ENCODE measurements around the gene ZNF215. TPM values are rescaled to one million over a fixed set of nuclear protein-coding genes. Genes with fewer than 3 reads are reported as not detected.
"Not testable (repeated sequence)": the region's sequence is repeated elsewhere in the genome, so short reads cannot be mapped to it uniquely, and the experiment has no call there.

ZNF215 gene
- 0.86 and 1.6 TPM in 2 replicates for total RNA-seq
- polyA plus RNA-seq, result 1.0 and 1.6 TPM in 2 replicates

DNA sequence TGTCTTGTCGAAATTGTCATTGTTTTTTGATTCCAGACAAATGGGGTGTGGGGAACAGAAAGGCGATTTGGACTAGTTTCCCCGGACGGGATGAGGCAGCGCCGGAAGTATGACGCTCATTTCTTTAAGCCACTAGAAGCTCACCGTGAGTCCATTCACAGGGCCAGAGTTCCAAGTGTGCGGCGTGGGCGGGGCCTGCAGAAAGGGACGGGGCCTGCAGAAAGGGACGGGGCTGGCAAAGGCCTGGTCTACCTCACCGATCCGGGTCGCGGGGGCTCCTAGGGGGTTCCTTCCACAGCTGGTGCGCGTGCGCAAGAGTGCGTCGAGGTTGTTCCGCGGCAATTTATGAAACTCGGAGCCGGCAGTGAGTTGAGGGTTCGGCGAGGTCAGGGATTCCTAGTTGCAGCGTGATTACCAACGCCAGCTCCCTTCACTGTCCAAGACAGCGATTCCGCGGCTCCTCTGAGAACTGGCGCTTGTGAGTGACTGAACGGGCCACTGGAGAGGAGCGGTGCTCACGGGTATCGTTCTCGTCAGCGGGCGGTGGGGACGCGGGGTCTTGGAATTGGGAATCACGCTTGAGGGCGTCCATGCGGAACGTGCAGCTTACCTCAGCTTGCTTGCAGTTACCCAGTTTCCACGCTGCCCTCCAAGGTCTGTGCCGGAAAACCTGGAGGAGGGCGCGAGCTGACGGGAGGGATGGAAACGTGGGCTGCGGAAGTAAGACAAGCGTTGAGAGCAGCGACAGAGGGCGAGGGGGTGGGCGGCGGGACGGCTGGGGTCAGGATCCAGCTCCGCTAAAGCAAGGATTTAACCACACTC lies at the start of gene ZNF215:
Gene ZNF215, plus strand, starts transcription at position 219 of the 822 bp plus-strand sequence. CDS start 5,847 bp downstream, outside the sequence.
- H3K27me3 ChIP-seq, result no peaks in the 10 kb centered on the region
- no peaks in the 10 kb centered on the region for H3K36me3 ChIP-seq
- H3K27ac ChIP-seq, result no peak within 1 kb of the TSS
- no peaks in the 10 kb centered on the region for H3K9me3 ChIP-seq (ENCODE audit: low read depth)
- peak; percentile 78 to 92 for DNase-seq (ENCODE audit: low read depth in 1 of 2, low spot score in 1 of 2)
- no peak for TF ChIP-seq CTCF (IDR thresholded peaks at IDR 0.05; ENCODE audit: low read depth, low read length)
- peak within 1 kb of the TSS; percentile 44 for H3K4me3 ChIP-seq
- peaks cover 8% of the 10 kb centered on the region for H3K4me1 ChIP-seq (ENCODE audit: low read depth)

GRCh38 chr11:6876914-6877313 lies 49.3 kb upstream of the ZNF215 start:
- H3K36me3 ChIP-seq, result no peaks in the 10 kb centered on the region
- no peak overlapping the region for H3K4me3 ChIP-seq
- no peak for TF ChIP-seq CTCF (IDR thresholded peaks at IDR 0.05; ENCODE audit: low read depth, low read length)

GRCh38 chr11:6882751-6883150 lies 43.5 kb upstream of the ZNF215 start:
- Histone ChIP-seq H3K9me3 (ENCODE audit: low read depth) (no peaks in the 10 kb centered on the region), H3K36me3 (no peaks in the 10 kb centered on the region), H3K27me3 (no peaks in the 10 kb centered on the region), H3K4me3 (no peak overlapping the region), H3K27ac (no peak overlapping the region), H3K4me1 (ENCODE audit: low read depth) (no peaks in the 10 kb centered on the region)
- no peak for DNase-seq (ENCODE audit: low read depth in 1 of 2, low spot score in 1 of 2)
- no peak for TF ChIP-seq CTCF (IDR thresholded peaks at IDR 0.05; ENCODE audit: low read depth, low read length)

More at GRCh38 chr11:6876914-6877313, 49.3 kb upstream of the ZNF215 start:
- Histone ChIP-seq H3K27ac (no peak overlapping the region), H3K4me1 (ENCODE audit: low read depth) (no peaks in the 10 kb centered on the region), H3K9me3 (ENCODE audit: low read depth) (no peaks in the 10 kb centered on the region), H3K27me3 (no peaks in the 10 kb centered on the region)
- no peak for DNase-seq (ENCODE audit: low read depth in 1 of 2, low spot score in 1 of 2)

DNA sequence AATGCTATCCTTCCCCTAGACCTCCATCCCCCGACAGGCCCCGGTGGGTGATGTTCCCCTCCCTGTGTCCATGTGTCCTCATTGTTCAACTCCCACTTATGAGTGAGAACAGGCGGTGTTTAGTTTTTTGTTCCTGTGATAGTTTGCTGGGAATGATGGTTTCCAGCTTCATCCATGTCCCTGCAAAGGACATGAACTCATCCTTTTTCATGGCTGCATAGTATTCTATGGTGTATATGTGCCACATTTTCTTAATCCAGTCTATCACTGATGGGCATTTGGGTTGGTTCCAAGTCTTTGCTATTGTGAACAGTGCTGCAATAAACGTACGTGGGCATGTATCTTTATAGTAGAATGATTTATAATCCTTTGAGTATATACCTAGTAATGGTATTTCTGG lies 38.5 kb upstream of the ZNF215 start:
- not testable (repeated sequence) for DNase-seq (ENCODE audit: low read depth in 1 of 2, low spot score in 1 of 2); H3K27me3 ChIP-seq; H3K27ac ChIP-seq; H3K4me1 ChIP-seq (ENCODE audit: low read depth); H3K9me3 ChIP-seq (ENCODE audit: low read depth); H3K36me3 ChIP-seq; H3K4me3 ChIP-seq

DNA sequence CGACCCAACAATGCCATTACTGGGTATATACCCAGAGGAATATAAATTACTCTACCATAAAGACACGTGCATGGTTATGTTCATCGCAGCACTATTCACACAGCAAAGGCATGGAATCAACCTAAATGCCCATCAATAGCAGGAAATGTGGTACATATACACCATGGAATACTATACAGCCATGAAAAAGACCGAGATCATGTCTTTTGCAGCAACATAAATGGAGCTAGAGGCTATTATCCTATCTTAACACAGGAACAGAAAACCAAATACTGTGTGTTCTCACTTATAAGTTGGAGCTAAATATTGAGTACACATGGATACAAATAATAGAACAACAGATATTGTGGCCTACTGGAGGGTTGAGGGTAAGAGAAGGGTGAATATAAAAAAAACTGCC lies 37.4 kb upstream of the ZNF215 start:
- Histone ChIP-seq H3K4me3 (no peak overlapping the region), H3K4me1 (ENCODE audit: low read depth) (no peaks in the 10 kb centered on the region), H3K36me3 (no peaks in the 10 kb centered on the region), H3K27ac (no peak overlapping the region), H3K27me3 (no peaks in the 10 kb centered on the region), H3K9me3 (ENCODE audit: low read depth) (no peaks in the 10 kb centered on the region)
- no peak for DNase-seq (ENCODE audit: low read depth in 1 of 2, low spot score in 1 of 2)
- no peak for TF ChIP-seq CTCF (IDR thresholded peaks at IDR 0.05; ENCODE audit: low read depth, low read length)

GRCh38 chr11:6889835-6890234 lies 36.4 kb upstream of the ZNF215 start:
- H3K27me3 ChIP-seq, result no peaks in the 10 kb centered on the region
- no peaks in the 10 kb centered on the region for H3K9me3 ChIP-seq (ENCODE audit: low read depth)
- no peak overlapping the region for H3K4me3 ChIP-seq
- DNase-seq (ENCODE audit: low read depth in 1 of 2, low spot score in 1 of 2), result no peak
- H3K4me1 ChIP-seq (ENCODE audit: low read depth), result no peaks in the 10 kb centered on the region
- TF ChIP-seq CTCF (IDR thresholded peaks at IDR 0.05; ENCODE audit: low read depth, low read length), result no peak
- no peaks in the 10 kb centered on the region for H3K36me3 ChIP-seq
- no peak overlapping the region for H3K27ac ChIP-seq

Measured in cardiac muscle cell (in vitro differentiated cells and primary cell).